Mesenchymal stem cell (in vitro differentiated cells and primary cell): ENCODE measurements around the gene RALY.

ENCODE experiments used
- DNase-seq: peaks from one replicate; pipeline ENCODE4 v3.0.0-alpha.2; 2013
- H2AFZ ChIP-seq: one replicate; pipeline ENCODE4 v1.6.1; 2013; ENCODE audit warnings: low read depth, mild to moderate bottlenecking, control low read depth, inconsistent platforms, low read length, moderate library complexity
- H2AK5ac ChIP-seq: 2 replicates; pipeline ENCODE4 v1.6.1; 2013; ENCODE audit warnings: low read length, moderate library complexity, mild to moderate bottlenecking, inconsistent platforms; ENCODE audit not compliant: severe bottlenecking
- H2BK120ac ChIP-seq: one replicate; pipeline ENCODE4 v1.6.1; 2013; ENCODE audit warnings: low read depth, mild to moderate bottlenecking, inconsistent platforms, low read length, moderate library complexity
- H2BK12ac ChIP-seq, 2 experiments: one replicate each; pipeline ENCODE4 v1.6.1; 2013; ENCODE audit warnings: inconsistent platforms in 2 of 2, low read length in 2 of 2, mild to moderate bottlenecking in 2 of 2, moderate library complexity in 2 of 2, control low read depth in 1 of 2
- H2BK15ac ChIP-seq: one replicate; pipeline ENCODE4 v1.6.1; 2013; ENCODE audit warnings: mild to moderate bottlenecking, low read depth, inconsistent platforms; ENCODE audit not compliant: poor library complexity, severe bottlenecking
- H2BK5ac ChIP-seq: 2 replicates; pipeline ENCODE4 v1.6.1; 2013; ENCODE audit warnings: low read depth, mild to moderate bottlenecking, low read length, control low read depth, inconsistent platforms; ENCODE audit not compliant: poor library complexity, severe bottlenecking
- H3K14ac ChIP-seq, 2 experiments: one replicate each; pipeline ENCODE4 v1.6.1; 2013; ENCODE audit warnings: inconsistent platforms in 2 of 2, low read length in 2 of 2, control low read depth in 1 of 2, mild to moderate bottlenecking in 1 of 2, moderate library complexity in 1 of 2
- H3K18ac ChIP-seq, 2 experiments: one replicate each; pipeline ENCODE4 v1.6.1; 2013; ENCODE audit warnings: inconsistent platforms in 2 of 2, low read length in 2 of 2, control low read depth in 1 of 2, low read depth in 1 of 2, mild to moderate bottlenecking in 1 of 2
- H3K23ac ChIP-seq, 2 experiments: one replicate each; pipeline ENCODE4 v1.6.1; 2013; ENCODE audit warnings: inconsistent platforms in 2 of 2, low read length in 2 of 2, mild to moderate bottlenecking in 2 of 2, moderate library complexity in 2 of 2, control low read depth in 1 of 2
- H3K27ac ChIP-seq: 2 replicates; pipeline ENCODE4 v1.5.1; 2013; ENCODE audit warnings: mild to moderate bottlenecking, moderate library complexity, low read length, control low read depth, inconsistent platforms; ENCODE audit not compliant: poor library complexity, severe bottlenecking
- H3K27me3 ChIP-seq, 2 experiments: 2 replicates each; pipeline versions ENCODE4 v1.6.1 to v1.7.0; 2013; ENCODE audit warnings: low read length in 2 of 2, mild to moderate bottlenecking in 2 of 2, moderate library complexity in 2 of 2, control low read depth in 1 of 2, inconsistent platforms in 1 of 2; ENCODE audit not compliant: control insufficient read depth in 1 of 2, insufficient read depth in 1 of 2
- H3K36me3 ChIP-seq, 2 experiments: 2 replicates each; pipeline versions ENCODE4 v1.6.1 to v1.7.0; 2013; ENCODE audit warnings: low read length in 2 of 2, control low read depth in 1 of 2, inconsistent platforms in 1 of 2, low read depth in 1 of 2, mild to moderate bottlenecking in 1 of 2; ENCODE audit not compliant: insufficient read depth in 2 of 2, control insufficient read depth in 1 of 2
- H3K4ac ChIP-seq, 2 experiments: one replicate each; pipeline ENCODE4 v1.6.1; 2013; ENCODE audit warnings: inconsistent platforms in 2 of 2, low read length in 2 of 2, mild to moderate bottlenecking in 2 of 2, moderate library complexity in 2 of 2, control low read depth in 1 of 2, low read depth in 1 of 2
- H3K4me1 ChIP-seq: 2 replicates; pipeline ENCODE4 v1.6.1; 2013; ENCODE audit warnings: low read depth, low read length, control low read depth; ENCODE audit not compliant: control insufficient read depth, insufficient read depth
- H3K4me2 ChIP-seq: 2 replicates; pipeline ENCODE4 v1.6.1; 2013; ENCODE audit warnings: low read length, mild to moderate bottlenecking, inconsistent platforms; ENCODE audit not compliant: poor library complexity, severe bottlenecking
- H3K4me3 ChIP-seq, 2 experiments: 2 replicates each; pipeline versions ENCODE4 v1.5.1 to v1.7.0; 2013; ENCODE audit warnings: low read length in 2 of 2, mild to moderate bottlenecking in 2 of 2, control low read depth in 1 of 2, low read depth in 1 of 2; ENCODE audit not compliant: insufficient read depth in 1 of 2
- H3K79me1 ChIP-seq: replicated peaks from 2 replicates; pipeline ENCODE4 v1.6.1; 2013; ENCODE audit warnings: mild to moderate bottlenecking, control low read depth, low read length, inconsistent platforms; ENCODE audit not compliant: poor library complexity, severe bottlenecking
- H3K9ac ChIP-seq: 2 replicates; pipeline ENCODE4 v1.7.0; 2013; ENCODE audit warnings: mild to moderate bottlenecking, low read length, moderate library complexity
- H3K9me3 ChIP-seq: 2 replicates; pipeline ENCODE4 v1.7.0; 2013; ENCODE audit warnings: mild to moderate bottlenecking, low read length; ENCODE audit not compliant: control insufficient read depth
- H4K8ac ChIP-seq: one replicate; pipeline ENCODE4 v1.6.1; 2013; ENCODE audit warnings: inconsistent platforms, mild to moderate bottlenecking, low read length, moderate library complexity
- H4K91ac ChIP-seq: one replicate; pipeline ENCODE4 v1.6.1; 2013; ENCODE audit warnings: mild to moderate bottlenecking, low read length, inconsistent platforms
- WGBS: methylation state at CpG from one replicate; pipeline ENCODE4 v1.1.7; 2013; ENCODE audit warnings: mixed read lengths; 5-methylcytosine and 5-hydroxymethylcytosine counted together

Gene RALY

GRCh38 chr20:33985280-33985679 is 8.4 kb upstream of the RALY start:
- H3K4ac ChIP-seq: no peak overlapping the region
- no peak overlapping the region for H4K91ac ChIP-seq
- H3K4me3 ChIP-seq: no peak overlapping the region
- H3K4me2 ChIP-seq: no peak overlapping the region
- no peak overlapping the region for H2BK12ac ChIP-seq
- H2BK120ac ChIP-seq: no peak overlapping the region
- H3K23ac ChIP-seq: no peak overlapping the region
- H3K14ac ChIP-seq: no peak overlapping the region
- DNase-seq: no peak
- H2BK15ac ChIP-seq: no peak overlapping the region
- H3K27me3 ChIP-seq: peaks cover 5 to 8% of the 10 kb centered on the region in 2 experiments
- no peak overlapping the region for H2AFZ ChIP-seq
- no peaks in the 10 kb centered on the region for H3K9me3 ChIP-seq
- no peak overlapping the region for H2AK5ac ChIP-seq
- no peak overlapping the region for H3K18ac ChIP-seq
- H3K36me3 ChIP-seq: no peaks in the 10 kb centered on the region
- no peak overlapping the region for H3K9ac ChIP-seq
- no peak overlapping the region for H2BK5ac ChIP-seq
- H3K27ac ChIP-seq: no peak overlapping the region
- no peaks in the 10 kb centered on the region for H3K4me1 ChIP-seq
- WGBS: 100% methylated on average over 1 of the region's 2 CpGs
- H3K79me1 ChIP-seq: no peaks in the 10 kb centered on the region
- no peak overlapping the region for H4K8ac ChIP-seq

DNA sequence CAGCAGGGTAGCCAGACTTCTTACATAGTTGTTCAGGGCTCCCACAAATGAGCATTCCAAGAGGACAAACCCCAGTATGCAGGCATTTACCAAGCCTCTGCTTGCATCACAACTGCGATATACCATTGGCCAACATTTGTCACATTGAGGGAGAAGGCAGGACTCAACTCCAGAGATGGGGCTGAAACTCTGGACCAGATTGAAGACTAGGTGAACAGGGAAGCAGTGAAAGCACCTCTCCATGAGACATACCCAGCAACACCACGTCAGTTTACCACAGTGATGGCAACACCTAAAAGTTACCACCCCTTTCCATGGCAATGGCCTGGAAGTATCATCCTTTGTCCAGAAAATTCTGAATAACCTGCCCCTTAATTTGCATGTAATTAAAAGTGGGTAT is 7.9 kb upstream of the RALY start:
- no peak overlapping the region for H4K8ac ChIP-seq
- no peak overlapping the region for H2BK15ac ChIP-seq
- H3K23ac ChIP-seq: no peak overlapping the region
- no peak overlapping the region for H3K27ac ChIP-seq
- H3K36me3 ChIP-seq: no peaks in the 10 kb centered on the region
- H3K4ac ChIP-seq: no peak overlapping the region
- H3K79me1 ChIP-seq: no peaks in the 10 kb centered on the region
- no peak overlapping the region for H4K91ac ChIP-seq
- WGBS: 100% methylated on average over 1 of the region's 2 CpGs
- H3K4me1 ChIP-seq: no peaks in the 10 kb centered on the region
- no peak overlapping the region for H3K18ac ChIP-seq
- H3K9ac ChIP-seq: no peak overlapping the region
- no peak overlapping the region for H3K14ac ChIP-seq
- no peak overlapping the region for H2BK120ac ChIP-seq
- H3K4me3 ChIP-seq: no peak overlapping the region
- no peak overlapping the region for H2BK12ac ChIP-seq
- no peak overlapping the region for H2AK5ac ChIP-seq
- DNase-seq: no peak
- no peak overlapping the region for H2BK5ac ChIP-seq
- no peak overlapping the region for H3K4me2 ChIP-seq
- no peak overlapping the region for H2AFZ ChIP-seq
- H3K27me3 ChIP-seq: peaks cover 0 to 8% of the 10 kb centered on the region in 2 experiments
- H3K9me3 ChIP-seq: no peaks in the 10 kb centered on the region

DNA sequence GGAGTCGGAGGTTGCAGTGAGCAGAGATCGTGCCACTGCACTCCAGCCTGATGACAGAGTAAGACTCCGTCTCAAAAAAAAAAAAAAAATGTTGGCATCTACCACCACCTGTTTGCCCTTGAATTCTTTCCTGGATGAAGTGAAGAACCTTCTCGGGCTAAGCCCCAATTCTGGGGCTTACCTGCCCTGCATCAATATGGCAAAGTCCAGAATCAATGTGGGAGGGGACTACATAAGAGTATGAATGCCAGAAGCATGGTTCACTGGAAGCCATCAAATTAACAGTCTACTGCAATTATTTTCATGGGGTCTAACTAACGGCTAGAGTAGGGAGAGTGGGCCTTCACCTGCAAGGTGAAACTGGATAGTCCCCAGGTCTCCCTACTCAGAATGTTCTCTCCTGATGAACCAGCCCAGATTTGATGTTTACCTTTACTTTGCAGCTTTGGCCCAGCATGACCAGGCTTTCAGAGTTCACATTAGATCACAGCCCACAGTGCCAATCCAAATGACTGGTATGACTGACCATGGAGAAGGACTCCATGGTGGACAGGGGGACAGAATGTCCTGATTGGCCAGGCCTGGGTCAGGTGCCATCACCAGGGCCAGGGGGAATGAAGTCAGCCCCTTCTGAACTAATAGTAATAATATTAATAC is 7.0 kb upstream of the RALY start:
- no peak overlapping the region for H3K4me3 ChIP-seq
- no peak overlapping the region for H3K4me2 ChIP-seq
- no peaks in the 10 kb centered on the region for H3K36me3 ChIP-seq
- 94% methylated on average over 5 of the region's 5 CpGs for WGBS
- no peak overlapping the region for H3K14ac ChIP-seq
- no peak overlapping the region for H3K4ac ChIP-seq
- H2AK5ac ChIP-seq: no peak overlapping the region
- no peaks in the 10 kb centered on the region for H3K4me1 ChIP-seq
- no peak overlapping the region for H2BK120ac ChIP-seq
- peaks cover 0 to 8% of the 10 kb centered on the region in 2 experiments for H3K27me3 ChIP-seq
- H2AFZ ChIP-seq: no peak overlapping the region
- no peak overlapping the region for H4K8ac ChIP-seq
- no peak overlapping the region for H3K9ac ChIP-seq
- no peak for DNase-seq
- H4K91ac ChIP-seq: no peak overlapping the region
- H3K23ac ChIP-seq: no peak overlapping the region
- H3K18ac ChIP-seq: no peak overlapping the region
- H3K27ac ChIP-seq: no peak overlapping the region
- H3K79me1 ChIP-seq: peaks cover 3% of the 10 kb centered on the region
- no peak overlapping the region for H2BK5ac ChIP-seq
- no peaks in the 10 kb centered on the region for H3K9me3 ChIP-seq
- H2BK15ac ChIP-seq: no peak overlapping the region
- H2BK12ac ChIP-seq: no peak overlapping the region

GRCh38 chr20:33990075-33990474 is 3.6 kb upstream of the RALY start:
- WGBS: 97% methylated on average over 4 of the region's 4 CpGs
- Histone ChIP-seq H3K79me1 (peaks cover 11% of the 10 kb centered on the region), H2AFZ (no peak overlapping the region), H3K4me2 (no peak overlapping the region), H3K27me3 (peaks cover 0 to 6% of the 10 kb centered on the region in 2 experiments), H3K14ac (no peak overlapping the region), H3K9me3 (no peaks in the 10 kb centered on the region), H2BK12ac (no peak overlapping the region), H2AK5ac (no peak overlapping the region), H3K4me1 (peaks cover 5% of the 10 kb centered on the region), H2BK15ac (no peak overlapping the region), H3K4me3 (no peak overlapping the region), H3K18ac (no peak overlapping the region), H3K9ac (no peak overlapping the region), H4K91ac (no peak overlapping the region), H3K23ac (no peak overlapping the region), H2BK120ac (no peak overlapping the region), H4K8ac (no peak overlapping the region), H3K4ac (no peak overlapping the region), H2BK5ac (no peak overlapping the region), H3K36me3 (no peaks in the 10 kb centered on the region), H3K27ac (no peak overlapping the region)
- DNase-seq: no peak
